HG03060 (cell line): ENCODE measurements around the gene FHIP2A.
A peak's percentile ranks its signal among the peaks of the same experiment; 100 is the strongest.
"Not testable (repeated sequence)": the region's sequence is repeated elsewhere in the genome, so short reads cannot be mapped to it uniquely, and the experiment has no call there.

Experiments used
- ATAC-seq: cut with Tn5 transposase; IDR thresholded peaks from one replicate; pipeline ENCODE4 v1.9.1; 2021; ENCODE audit warnings: low read depth, moderate number of reproducible peaks; ENCODE audit not compliant: unreplicated experiment

FHIP2A gene

GRCh38 chr10:114821293-114821914 lies at the start of gene FHIP2A:
FHIP2A (plus strand) TSS chr10:114821780; CDS start chr10:114822079, 299 bp downstream.
- ATAC-seq = no peak

DNA sequence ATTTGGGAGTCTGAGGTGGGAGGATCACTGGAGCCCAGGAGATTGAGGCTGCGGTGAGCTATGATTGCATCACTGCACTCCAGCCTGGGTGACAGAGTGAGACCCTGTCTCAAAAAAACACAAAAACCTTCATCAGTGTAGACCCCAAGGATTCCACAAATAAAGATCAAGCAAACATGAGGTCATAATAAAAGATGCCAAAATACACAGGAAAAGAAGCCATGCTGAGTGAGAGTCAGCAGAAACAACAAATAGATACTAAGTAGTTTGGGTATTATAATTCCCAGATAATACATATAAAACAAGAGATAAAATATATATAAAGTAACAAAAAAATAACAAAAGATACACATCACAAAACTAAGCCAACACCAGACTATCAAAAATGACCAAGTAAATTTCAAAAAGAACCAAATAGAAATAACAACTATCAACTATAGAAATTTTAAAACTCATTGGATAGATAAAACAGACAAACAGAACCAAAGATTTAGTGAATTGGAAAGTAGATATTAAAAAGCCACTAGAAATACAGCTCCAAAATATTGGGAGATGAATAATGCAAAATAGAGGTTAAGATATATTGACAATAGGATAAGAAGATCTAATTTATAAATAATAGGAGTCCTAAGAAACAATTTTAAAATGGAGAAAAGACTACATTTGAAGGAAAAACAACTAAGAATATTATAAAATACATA lies 48.9 kb upstream of the FHIP2A start:
- no peak for ATAC-seq

- no peak for ATAC-seq
Measured at GRCh38 chr10:114773197-114773532, 48.4 kb upstream of the FHIP2A start.

GRCh38 chr10:114775082-114775481 lies 46.5 kb upstream of the FHIP2A start:
- not testable (repeated sequence) for ATAC-seq

GRCh38 chr10:114777415-114777814 lies 44.2 kb upstream of the FHIP2A start:
- ATAC-seq = no peak

GRCh38 chr10:114779803-114780576 lies 41.6 kb upstream of the FHIP2A start:
- no peak for ATAC-seq

DNA sequence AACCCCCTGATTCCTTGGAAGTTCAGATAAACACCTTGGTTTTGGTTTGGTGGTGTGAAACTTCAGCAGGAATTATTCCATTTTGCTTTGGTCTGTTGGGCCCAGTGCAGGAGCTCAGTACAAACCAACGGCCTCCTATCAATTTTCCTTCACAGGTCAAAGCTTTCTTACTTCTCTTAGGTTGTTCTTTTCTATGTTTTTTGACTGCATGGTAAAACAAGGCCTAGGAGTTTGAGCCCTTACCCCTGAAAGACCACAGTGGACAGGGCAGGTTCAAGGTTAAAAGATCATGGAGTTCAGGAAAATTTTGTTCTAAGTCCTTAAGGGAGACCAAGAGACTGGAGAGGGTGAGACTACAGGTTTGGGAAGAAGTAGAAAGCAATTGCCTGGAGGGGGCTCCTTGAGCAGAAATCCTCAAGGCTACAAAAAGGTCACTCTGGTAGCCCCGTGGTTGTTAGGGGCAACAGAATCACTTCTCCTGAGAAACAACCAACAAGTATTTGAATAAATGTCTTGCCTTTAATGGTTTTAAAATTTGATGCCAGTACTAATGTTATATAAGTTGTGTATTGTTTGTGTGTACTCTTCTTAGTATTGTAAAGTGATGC lies 40.9 kb upstream of the FHIP2A start:
- no peak for ATAC-seq

DNA sequence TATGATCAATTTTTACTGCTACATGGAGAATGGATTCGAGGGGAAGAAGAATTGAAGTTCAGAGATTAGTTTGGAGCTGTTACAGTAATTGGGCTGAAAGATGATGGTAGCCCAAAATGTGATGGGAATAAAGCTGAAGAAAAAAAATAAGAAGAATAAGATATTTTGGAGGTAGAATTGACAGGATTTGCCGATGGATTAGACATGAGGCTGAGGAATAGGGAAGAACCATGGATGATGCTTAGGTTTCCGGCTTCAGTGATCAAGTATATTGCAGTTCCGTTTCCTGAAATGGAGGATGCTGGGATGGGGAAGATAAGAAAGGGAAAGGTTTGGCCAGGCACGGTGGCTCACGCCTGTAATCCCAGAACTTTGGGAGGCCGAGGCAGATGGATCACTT lies 38.9 kb upstream of the FHIP2A start:
- no peak for ATAC-seq

DNA sequence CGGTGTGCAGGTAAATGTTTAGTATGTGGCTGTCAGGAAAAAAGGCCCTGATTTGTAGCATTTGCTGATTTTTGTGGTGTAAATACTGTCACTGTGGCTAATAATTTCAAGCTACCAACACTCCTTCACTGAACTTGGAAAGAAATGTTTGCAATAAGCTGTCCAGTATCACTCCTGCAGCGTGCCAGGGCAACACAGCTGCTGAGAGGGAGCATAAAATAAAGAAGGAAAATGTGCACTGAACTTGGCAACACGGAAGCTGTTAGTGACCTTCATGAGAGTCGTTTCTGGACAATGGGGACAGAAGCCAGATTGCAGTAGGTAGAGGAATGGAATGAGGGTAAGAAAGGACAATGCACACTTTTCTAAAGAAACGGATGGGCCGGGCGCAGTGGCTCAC lies 37.9 kb upstream of the FHIP2A start:
- ATAC-seq = no peak

DNA sequence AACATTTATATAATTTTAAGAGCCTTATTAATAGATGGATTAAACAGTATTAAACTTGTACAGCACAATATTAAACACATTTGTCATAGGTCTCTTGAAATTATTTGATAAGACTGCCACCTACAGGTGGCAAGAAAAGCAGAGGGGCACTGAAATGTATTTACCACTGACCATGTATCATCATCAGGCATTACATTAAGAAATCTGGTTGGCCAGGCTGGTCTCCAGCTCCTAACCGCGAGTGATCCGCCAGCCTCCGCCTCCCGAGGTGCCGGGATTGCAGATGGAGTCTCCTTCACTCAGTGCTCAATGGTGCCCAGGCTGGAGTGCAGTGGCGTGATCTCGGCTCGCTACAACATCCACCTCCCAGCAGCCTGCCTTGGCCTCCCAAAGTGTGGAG lies 35.1 kb upstream of the FHIP2A start:
- ATAC-seq = not testable (repeated sequence)

GRCh38 chr10:114787131-114787530 lies 34.4 kb upstream of the FHIP2A start:
- ATAC-seq = not testable (repeated sequence)

GRCh38 chr10:114791768-114792167 lies 29.8 kb upstream of the FHIP2A start:
- no peak for ATAC-seq

DNA sequence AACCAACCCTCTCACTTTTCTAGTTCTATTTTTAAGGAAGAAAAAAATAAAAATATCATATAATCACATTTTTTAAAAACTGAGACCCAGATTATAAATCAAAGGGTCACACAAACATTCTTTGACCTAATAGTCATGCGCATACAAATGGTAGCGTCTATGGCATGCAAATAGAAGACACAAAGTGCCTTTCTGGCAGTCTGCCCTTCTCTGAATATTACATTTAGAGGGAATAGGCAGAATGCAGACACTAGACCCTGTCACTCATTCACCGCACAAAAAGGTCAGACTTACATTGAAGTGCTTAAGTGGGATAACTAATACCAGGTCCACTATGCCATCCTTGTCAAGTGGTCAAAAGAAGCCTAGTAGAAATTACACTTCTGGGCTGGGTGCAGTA lies 26.5 kb upstream of the FHIP2A start:
- no peak for ATAC-seq

DNA sequence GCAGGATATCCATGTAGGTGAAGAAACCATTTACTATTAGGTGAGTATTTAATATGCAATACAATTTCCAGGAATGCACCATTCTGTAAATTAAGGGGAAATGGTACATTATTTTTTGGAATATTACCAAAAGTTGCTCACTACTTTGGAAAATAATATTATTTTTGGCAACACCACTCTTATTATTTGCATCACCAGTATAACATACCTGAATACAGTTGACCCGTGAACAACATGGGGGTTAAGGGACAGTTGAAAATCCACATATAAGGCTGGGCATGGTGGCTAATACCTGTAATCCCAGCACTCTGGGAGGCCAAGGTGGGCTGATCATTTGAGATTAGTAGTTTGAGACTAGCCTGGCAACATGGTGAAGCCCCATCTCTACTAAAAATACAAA lies 21.2 kb upstream of the FHIP2A start:
- ATAC-seq = no peak

DNA sequence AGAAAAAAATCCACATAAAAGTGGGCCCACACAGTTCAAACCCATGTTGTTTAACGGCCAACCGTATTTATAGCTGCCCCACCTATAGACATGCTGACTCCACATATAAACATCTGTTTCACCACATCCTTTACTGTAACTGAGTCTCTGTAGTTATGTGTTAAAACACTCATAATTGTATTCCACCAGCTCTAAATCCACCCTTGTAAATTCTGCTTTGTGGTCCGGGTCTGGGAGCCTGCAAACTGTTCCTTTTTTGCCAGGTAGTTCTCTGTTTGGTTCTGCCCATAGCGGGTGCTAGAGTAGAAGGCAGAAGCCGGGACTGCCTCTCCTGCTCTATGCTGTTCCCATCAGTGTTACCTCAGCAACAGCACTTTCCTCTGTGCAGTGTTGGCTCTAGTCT lies 20.2 kb upstream of the FHIP2A start:
- no peak for ATAC-seq

DNA sequence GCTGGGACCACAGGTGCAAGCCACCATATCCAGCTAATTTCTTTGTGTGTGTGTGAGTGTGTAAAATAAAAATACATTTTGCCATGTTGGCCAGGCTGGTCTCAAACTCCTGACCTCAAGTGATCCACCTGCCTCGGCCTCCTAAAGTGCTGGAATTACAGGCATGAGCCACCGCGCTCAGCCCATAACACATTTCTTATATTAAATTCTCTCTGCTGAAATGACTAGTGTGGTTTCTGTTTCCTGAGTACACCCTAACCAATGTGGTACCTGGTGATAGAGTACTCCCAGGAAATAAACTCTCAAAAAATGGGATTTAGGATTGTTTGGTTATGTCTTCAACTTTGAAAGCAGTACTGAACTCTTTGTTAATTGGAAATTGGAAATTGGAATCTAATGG lies 19.4 kb upstream of the FHIP2A start:
- ATAC-seq = no peak

DNA sequence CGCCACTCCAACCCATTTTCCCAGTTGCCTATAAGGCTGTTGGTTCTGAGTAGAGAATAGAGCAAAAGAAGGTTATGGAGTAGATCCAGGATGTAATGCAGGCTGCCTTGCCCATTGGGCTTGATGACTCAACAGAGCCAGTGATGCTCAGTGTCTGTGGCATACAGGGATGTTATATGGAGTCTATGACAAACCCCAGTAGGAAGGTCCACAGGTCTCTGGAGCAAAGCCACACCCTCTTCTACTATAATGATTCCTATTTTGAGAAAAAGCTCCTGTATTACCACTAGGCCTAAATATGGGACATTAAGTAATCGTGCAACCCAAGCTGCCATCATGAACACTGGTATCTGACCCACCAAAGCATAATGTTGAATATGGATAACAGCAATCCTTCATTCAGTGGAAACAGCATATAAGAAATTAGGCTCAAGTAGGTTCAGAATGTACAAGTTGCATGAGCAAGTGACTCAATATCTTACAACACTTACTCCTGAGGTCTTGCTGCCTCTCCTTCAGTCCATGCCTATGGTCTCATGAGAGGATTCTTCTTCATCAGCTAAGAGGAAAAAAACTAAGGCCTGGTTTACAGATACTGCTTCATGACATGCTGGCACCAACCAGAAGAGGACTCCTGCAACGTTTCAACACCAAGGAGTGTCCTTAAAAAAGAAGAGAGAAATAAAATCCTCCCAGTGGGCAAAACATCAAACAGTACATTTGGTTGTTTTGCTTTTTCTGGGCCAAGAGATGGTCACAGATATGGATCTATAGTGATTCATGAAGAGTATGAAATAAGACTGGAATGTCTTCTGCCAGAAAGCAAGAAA lies 14.8 kb upstream of the FHIP2A start:
- ATAC-seq = no peak

DNA sequence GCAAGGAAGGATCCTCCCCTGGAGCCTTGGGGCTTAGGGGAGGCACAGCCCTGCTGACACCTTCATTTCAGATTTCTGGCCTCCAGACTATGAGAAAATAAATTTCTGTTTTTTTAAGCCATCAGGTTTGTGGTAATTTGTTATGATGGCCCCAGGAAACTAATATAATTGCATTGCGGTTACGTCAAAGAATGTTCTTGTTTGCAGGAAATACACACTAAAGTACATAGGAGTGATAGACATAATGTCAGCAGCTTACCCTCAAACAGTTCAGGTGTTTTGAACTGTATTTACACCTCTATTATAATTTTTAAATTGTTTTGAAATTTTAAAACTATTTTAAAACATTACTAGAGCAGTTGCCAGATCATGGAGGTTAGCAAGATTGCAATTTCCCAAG lies 12.6 kb upstream of the FHIP2A start:
- no peak for ATAC-seq

- ATAC-seq = peak; percentile 98
Measured at GRCh38 chr10:114810926-114811325, 10.7 kb upstream of the FHIP2A start.

DNA sequence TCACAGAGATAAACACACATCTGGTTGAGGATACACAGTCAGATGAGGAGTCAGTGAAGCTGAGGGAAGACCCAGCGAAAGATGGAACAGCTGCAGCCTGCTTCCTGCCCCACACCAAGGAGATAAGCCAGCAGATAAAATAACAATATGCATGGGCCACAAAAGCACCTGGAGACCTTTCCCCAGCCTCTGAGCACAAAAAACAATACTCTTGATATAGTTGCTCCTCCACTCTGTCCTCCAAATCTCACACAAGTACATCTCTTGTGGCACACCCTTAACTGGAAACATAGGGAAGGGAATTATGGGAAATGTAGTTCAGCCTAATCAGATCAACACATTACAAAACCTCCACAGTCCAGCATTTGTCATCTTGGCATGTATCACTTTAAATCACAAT lies 9.7 kb upstream of the FHIP2A start:
- no peak for ATAC-seq
